GM12878 (cell line): ENCODE measurements around the gene DQX1. TPM values are rescaled to one million over a fixed set of nuclear protein-coding genes. Genes with fewer than 3 reads are reported as not detected.

ENCODE experiments used
- ATAC-seq: fragments of 200-7000 bp; cut with Tn5 transposase; 3 replicates; pipeline ENCODE4 v1.9.1; 2020; ENCODE audit warnings: mild to moderate bottlenecking, moderate library complexity
- BruUV-seq: library from RNA; stranded (reverse); fragments of 400-500 nt; replicated peaks from 2 replicates; lab custom pipeline; 2021; lab: Mats Ljungman, UMichigan
- CTCF ChIA-PET: fragments of 300-600 bp; sonication (Branson Sonifier 250); formaldehyde crosslinking; extraction: SDS; loops from one replicate; lab custom pipeline; 2021; ENCODE audit warnings: inconsistent platforms; lab: Yijun Ruan, JAX
- POLR2A ChIA-PET: fragments of 350-600 bp; formaldehyde crosslinking; extraction: SDS; loops from one replicate; lab custom pipeline; 2021; ENCODE audit warnings: inconsistent platforms; lab: Charles Lee
- RAD21 ChIA-PET: fragments of 300-600 bp; sonication (Branson Sonifier 250); formaldehyde crosslinking; loops from one replicate; lab custom pipeline; 2023; ENCODE audit warnings: antibody characterized with exemption; ENCODE audit not compliant: unreplicated experiment; lab: Charles Lee
- SMC1A ChIA-PET: fragments of 300-600 bp; sonication (Branson Sonifier 250); formaldehyde crosslinking; loops from one replicate; lab custom pipeline; 2023; ENCODE audit not compliant: unreplicated experiment, uncharacterized antibody; lab: Charles Lee
- DNase-seq: peaks from one replicate; pipeline ENCODE4 v3.0.0-alpha.2; 2011; ENCODE audit warnings: low read depth, low spot score
- FAIRE-seq: peaks from 3 replicates; lab custom pipeline; 2011; peaks lifted over from hg19 to GRCh38; lab: Jason Lieb, UNC
- H2AFZ ChIP-seq: 2 replicates; pipeline ENCODE4 v1.6.0; 2011; ENCODE audit warnings: low read depth, low read length, control low read depth; ENCODE audit not compliant: control insufficient read depth
- H3K27ac ChIP-seq: 2 replicates; pipeline ENCODE4 v1.5.1; 2011; ENCODE audit warnings: control low read depth; ENCODE audit not compliant: control insufficient read depth, insufficient read depth
- H3K27me3 ChIP-seq, 2 experiments: replicated peaks in 1 of 2; 2 replicates each; pipeline versions ENCODE4 v1.6.0 to v1.6.1; 2011; ENCODE audit warnings: low read length in 1 of 2; ENCODE audit not compliant: control insufficient read depth in 2 of 2, insufficient read depth in 2 of 2
- H3K36me3 ChIP-seq, 2 experiments: 2 replicates each; pipeline ENCODE4 v1.5.1; 2011; ENCODE audit warnings: low read length in 1 of 2; ENCODE audit not compliant: control insufficient read depth in 2 of 2, insufficient read depth in 2 of 2
- H3K4me1 ChIP-seq: 2 replicates; pipeline ENCODE4 v1.6.1; 2011; ENCODE audit warnings: mild to moderate bottlenecking, low read length, moderate library complexity, mixed read lengths; ENCODE audit not compliant: control insufficient read depth, insufficient read depth
- H3K4me2 ChIP-seq: 2 replicates; pipeline ENCODE4 v1.6.0; 2011; ENCODE audit warnings: control low read depth; ENCODE audit not compliant: control insufficient read depth, insufficient read depth
- H3K4me3 ChIP-seq: fragments of 200-600 bp; sonication (generic); 2 replicates; pipeline ENCODE4 v1.5.1; 2016
- H3K79me2 ChIP-seq: 2 replicates; pipeline ENCODE4 v1.6.0; 2011; ENCODE audit warnings: low read length; ENCODE audit not compliant: control insufficient read depth, insufficient read depth
- H3K9ac ChIP-seq: 2 replicates; pipeline ENCODE4 v1.8.0; 2011; ENCODE audit warnings: low read length, control low read depth, mixed read lengths; ENCODE audit not compliant: control insufficient read depth, insufficient read depth
- H3K9me3 ChIP-seq: replicated peaks from 3 replicates; pipeline ENCODE4 v1.5.1; 2011; ENCODE audit warnings: mild to moderate bottlenecking, low read length; ENCODE audit not compliant: control insufficient read depth, insufficient read depth
- H4K20me1 ChIP-seq: 2 replicates; pipeline ENCODE4 v1.6.0; 2011; ENCODE audit not compliant: control insufficient read depth, insufficient read depth
- EED ChIP-seq: sonication (generic); IDR thresholded peaks from 2 replicates; pipeline ENCODE4 v1.6.1; 2016; ENCODE audit warnings: antibody characterized with exemption, low read depth
- EGR1 ChIP-seq, 2 experiments: IDR thresholded peaks; 1 replicate in 1 of 2; 2 replicates in 1 of 2; pipeline ENCODE4 v1.6.1; 2011 to 2012; ENCODE audit warnings: low read depth in 2 of 2, low read length in 2 of 2, borderline replicate concordance in 1 of 2, mild to moderate bottlenecking in 1 of 2, moderate library complexity in 1 of 2
- MEF2B ChIP-seq: fragments of 450-650 bp; IDR thresholded peaks from 2 replicates; pipeline ENCODE4 v1.6.1; 2018; ENCODE audit warnings: mild to moderate bottlenecking, moderate library complexity; ENCODE audit not compliant: partially characterized antibody, poor library complexity, severe bottlenecking
- NFYA ChIP-seq: IDR thresholded peaks from 2 replicates; pipeline ENCODE4 v1.6.1; 2011; ENCODE audit warnings: low read depth, mild to moderate bottlenecking, low read length, improper control_type of control experiment, borderline replicate concordance
- POLR2AphosphoS2 ChIP-seq: IDR thresholded peaks from 2 replicates; pipeline ENCODE4 v1.6.1; 2011; ENCODE audit warnings: low read depth, mild to moderate bottlenecking, low read length, improper control_type of control experiment, moderate library complexity
- RB1 ChIP-seq: fragments of 450-650 bp; formaldehyde crosslinking; IDR thresholded peaks from 2 replicates; pipeline ENCODE4 v1.6.1; 2017; ENCODE audit warnings: mild to moderate bottlenecking, borderline replicate concordance
- SIX5 ChIP-seq: IDR thresholded peaks from 2 replicates; pipeline ENCODE4 v1.6.1; 2011; ENCODE audit warnings: mild to moderate bottlenecking, low read depth, low read length, moderate library complexity; ENCODE audit not compliant: severe bottlenecking
- SMC3 ChIP-seq: IDR thresholded peaks from 2 replicates; pipeline ENCODE4 v1.6.1; 2011; ENCODE audit warnings: low read length, improper control_type of control experiment, borderline replicate concordance
- ZNF217 ChIP-seq: fragments of 450-650 bp; IDR thresholded peaks from 2 replicates; pipeline ENCODE4 v1.6.1; 2017; ENCODE audit warnings: antibody characterized with exemption, mild to moderate bottlenecking
- WGBS: methylation state at CpG from one replicate; pipeline ENCODE4 v1.1.6; 2016; ENCODE audit warnings: low lambda C conversion rate; ENCODE audit not compliant: insufficient replicate concordance, insufficient coverage; ENCODE audit errors: missing lambda C conversion rate; 5-methylcytosine and 5-hydroxymethylcytosine counted together
- in situ Hi-C: fragments of 300-500 bp; cut with MboI; formaldehyde crosslinking; loops from 9 replicates; pipeline ENCODE4 v1.14.3; 2018; ENCODE audit warnings: mixed read lengths
- intact Hi-C: fragments of 100-400 bp; cut with micrococcal nuclease; formaldehyde crosslinking; loops from one replicate; pipeline ENCODE4 v1.14.2; 2022; ENCODE audit not compliant: unreplicated experiment
- polyA plus RNA-seq, 11 experiments: library from polyadenylated mRNA; depleted of rRNA in 4 of 11; unstranded in 6 of 11; stranded (reverse) in 5 of 11; fragments of >200 nt; fragmentation: Nextera tagmentation in 4 of 11; fragmentation: Illumina TruSeq in 1 of 11; extraction: Ambion mirVana in 4 of 11; extraction: Trizol in 1 of 11; gene quantifications; 1 replicate in 1 of 11; 2 replicates in 10 of 11; pipeline versions ENCODE4 v1.2.1 to v1.2.3, GENCODE V29; 2011 to 2016; ENCODE audit warnings: inconsistent platforms in 2 of 11, missing spikeins in 2 of 11, low read depth in 1 of 11
- total RNA-seq, 4 experiments: library from RNA; depleted of rRNA in 3 of 4; stranded (reverse); fragments of >200 nt in 3 of 4; fragmentation: Illumina TruSeq in 1 of 4; extraction: Trizol in 1 of 4; gene quantifications; 2 replicates each; pipeline versions ENCODE4 v1.2.1 to v1.2.3, GENCODE V29; 2013 to 2021
- TF ChIP-seq, protein P1 (sequence below): IDR thresholded peaks from 2 replicates; pipeline ENCODE4 v1.6.1; 2011; ENCODE audit warnings: mild to moderate bottlenecking, low read depth, low read length, moderate library complexity; ENCODE audit not compliant: insufficient replicate concordance
- TF ChIP-seq, protein P2 (sequence below), 3 experiments: IDR thresholded peaks in 2 of 3; conservative IDR thresholded peaks in 1 of 3; 2 replicates each; pipeline ENCODE4 v1.5.1; 2011; ENCODE audit warnings: low read depth in 3 of 3, low read length in 3 of 3, mild to moderate bottlenecking in 3 of 3, control low read depth in 2 of 3, moderate library complexity in 2 of 3, inconsistent platforms in 1 of 3, mixed read lengths in 1 of 3; ENCODE audit not compliant: control insufficient read depth in 2 of 3, insufficient read depth in 1 of 3; ENCODE audit errors: extremely low read depth in 1 of 3
- TF ChIP-seq, protein P3 (sequence below): fragments of 150-350 bp; IDR thresholded peaks from 2 replicates; pipeline ENCODE4 v1.6.1; 2016; ENCODE audit warnings: low read depth, low read length
- TF ChIP-seq, protein P4 (sequence below): fragments of 450-650 bp; IDR thresholded peaks from 2 replicates; pipeline ENCODE4 v1.6.1; 2017; ENCODE audit warnings: antibody characterized with exemption, mild to moderate bottlenecking, moderate library complexity

DQX1 gene
- total and polyA plus RNA-seq, 10 of the 15 experiments (the other 5 are each of a cell fraction or from before 2014, with no cell fraction given), result 0.34 to 2.1 (median 0.86) TPM

DNA sequence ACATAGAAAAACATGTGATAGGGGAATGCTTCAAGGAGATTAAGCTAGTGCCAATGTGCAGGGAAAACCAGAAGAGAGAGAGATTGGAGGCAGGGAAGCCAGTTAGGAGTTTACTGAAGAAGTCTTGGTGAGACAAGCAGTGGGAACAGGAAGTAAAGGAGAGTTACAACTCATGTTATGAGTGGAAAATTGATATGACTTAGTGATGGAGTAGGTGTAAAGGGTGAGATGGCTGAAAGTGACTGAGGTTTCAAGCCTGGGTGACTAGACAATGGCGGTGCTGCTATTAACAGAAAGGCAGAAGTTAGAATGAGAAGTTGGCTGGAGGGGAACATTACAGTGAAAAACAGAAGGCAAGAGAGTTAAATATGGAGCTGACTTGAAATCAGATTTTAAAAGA, 45.0 kb upstream of the DQX1 start:
- BruUV-seq, result no TSS peak
- Histone ChIP-seq H3K4me3 (no peak overlapping the region), H3K4me2 (peak overlapping the region; percentile 56), H2AFZ (peak overlapping the region; percentile 67), H3K36me3 (no peaks in the 10 kb centered on the region), H3K27me3 (no peaks in the 10 kb centered on the region), H3K9ac (peak overlapping the region; percentile 27), H4K20me1 (no peaks in the 10 kb centered on the region), H3K27ac (peak overlapping the region; percentile 83), H3K4me1 (peaks cover 77% of the 10 kb centered on the region), H3K9me3 (no peaks in the 10 kb centered on the region), H3K79me2 (no peaks in the 10 kb centered on the region)
- WGBS, result 7% methylated on average over 1 of the region's 1 CpG
- ChIA-PET RAD21 (interaction anchor here (0.8 to 10.3 kb wide), 10 partner anchors 9 to 131 kb away, joined by 3 to 152 read pairs (median 4); partner anchors contain the start of genes AUP1, HTRA2, LOXL3 and WBP1), CTCF (interaction anchor here (0.8 to 17.4 kb wide), 11 partner anchors 13 to 67 kb away, joined by 3 to 281 read pairs (median 5); partner anchors contain the start of genes AUP1 and HTRA2), SMC1A (interaction anchor here (1.0 to 16.6 kb wide), 9 partner anchors 9 to 131 kb away, joined by 3 to 371 read pairs (median 13); partner anchors contain the start of genes DOK1 and LOXL3), POLR2A (interaction anchor here (0.7 to 25.0 kb wide), 8 partner anchors 9 to 113 kb away, joined by 3 to 441 read pairs (median 6); partner anchors contain the start of genes DOK1, LOXL3 and WBP1)
- intact Hi-C loops (loop anchor here (2.0 kb wide), 1 partner anchor 16 kb away; the partner anchor contains the start of gene DOK1), in situ Hi-C loops (no loop called here)
- DNase-seq (peak; percentile 84), ATAC-seq (peak; percentile 86), FAIRE-seq (peak; percentile 90)
- TF ChIP-seq NFYA, result no peak
- TF ChIP-seq SIX5, result no peak
- TF ChIP-seq, protein P1, sequence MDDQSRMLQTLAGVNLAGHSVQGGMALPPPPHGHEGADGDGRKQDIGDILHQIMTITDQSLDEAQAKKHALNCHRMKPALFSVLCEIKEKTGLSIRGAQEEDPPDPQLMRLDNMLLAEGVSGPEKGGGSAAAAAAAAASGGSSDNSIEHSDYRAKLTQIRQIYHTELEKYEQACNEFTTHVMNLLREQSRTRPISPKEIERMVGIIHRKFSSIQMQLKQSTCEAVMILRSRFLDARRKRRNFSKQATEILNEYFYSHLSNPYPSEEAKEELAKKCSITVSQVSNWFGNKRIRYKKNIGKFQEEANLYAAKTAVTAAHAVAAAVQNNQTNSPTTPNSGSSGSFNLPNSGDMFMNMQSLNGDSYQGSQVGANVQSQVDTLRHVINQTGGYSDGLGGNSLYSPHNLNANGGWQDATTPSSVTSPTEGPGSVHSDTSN, result peak; percentile 50
- TF ChIP-seq, protein P2, sequence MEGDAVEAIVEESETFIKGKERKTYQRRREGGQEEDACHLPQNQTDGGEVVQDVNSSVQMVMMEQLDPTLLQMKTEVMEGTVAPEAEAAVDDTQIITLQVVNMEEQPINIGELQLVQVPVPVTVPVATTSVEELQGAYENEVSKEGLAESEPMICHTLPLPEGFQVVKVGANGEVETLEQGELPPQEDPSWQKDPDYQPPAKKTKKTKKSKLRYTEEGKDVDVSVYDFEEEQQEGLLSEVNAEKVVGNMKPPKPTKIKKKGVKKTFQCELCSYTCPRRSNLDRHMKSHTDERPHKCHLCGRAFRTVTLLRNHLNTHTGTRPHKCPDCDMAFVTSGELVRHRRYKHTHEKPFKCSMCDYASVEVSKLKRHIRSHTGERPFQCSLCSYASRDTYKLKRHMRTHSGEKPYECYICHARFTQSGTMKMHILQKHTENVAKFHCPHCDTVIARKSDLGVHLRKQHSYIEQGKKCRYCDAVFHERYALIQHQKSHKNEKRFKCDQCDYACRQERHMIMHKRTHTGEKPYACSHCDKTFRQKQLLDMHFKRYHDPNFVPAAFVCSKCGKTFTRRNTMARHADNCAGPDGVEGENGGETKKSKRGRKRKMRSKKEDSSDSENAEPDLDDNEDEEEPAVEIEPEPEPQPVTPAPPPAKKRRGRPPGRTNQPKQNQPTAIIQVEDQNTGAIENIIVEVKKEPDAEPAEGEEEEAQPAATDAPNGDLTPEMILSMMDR (IDR thresholded peaks at IDR 0.05 in 2 of 3, conservative IDR thresholded peaks at IDR 0.05 in 1 of 3; ENCODE audit: control insufficient read depth in 2 of 3, extremely low read depth in 1 of 3, insufficient read depth in 1 of 3, low read depth in 3 of 3, low read length in 3 of 3), result no peak
- TF ChIP-seq SMC3, result no peak
- TF ChIP-seq POLR2AphosphoS2, result no peak
- TF ChIP-seq MEF2B, result peak; percentile 80
- TF ChIP-seq, protein P3, sequence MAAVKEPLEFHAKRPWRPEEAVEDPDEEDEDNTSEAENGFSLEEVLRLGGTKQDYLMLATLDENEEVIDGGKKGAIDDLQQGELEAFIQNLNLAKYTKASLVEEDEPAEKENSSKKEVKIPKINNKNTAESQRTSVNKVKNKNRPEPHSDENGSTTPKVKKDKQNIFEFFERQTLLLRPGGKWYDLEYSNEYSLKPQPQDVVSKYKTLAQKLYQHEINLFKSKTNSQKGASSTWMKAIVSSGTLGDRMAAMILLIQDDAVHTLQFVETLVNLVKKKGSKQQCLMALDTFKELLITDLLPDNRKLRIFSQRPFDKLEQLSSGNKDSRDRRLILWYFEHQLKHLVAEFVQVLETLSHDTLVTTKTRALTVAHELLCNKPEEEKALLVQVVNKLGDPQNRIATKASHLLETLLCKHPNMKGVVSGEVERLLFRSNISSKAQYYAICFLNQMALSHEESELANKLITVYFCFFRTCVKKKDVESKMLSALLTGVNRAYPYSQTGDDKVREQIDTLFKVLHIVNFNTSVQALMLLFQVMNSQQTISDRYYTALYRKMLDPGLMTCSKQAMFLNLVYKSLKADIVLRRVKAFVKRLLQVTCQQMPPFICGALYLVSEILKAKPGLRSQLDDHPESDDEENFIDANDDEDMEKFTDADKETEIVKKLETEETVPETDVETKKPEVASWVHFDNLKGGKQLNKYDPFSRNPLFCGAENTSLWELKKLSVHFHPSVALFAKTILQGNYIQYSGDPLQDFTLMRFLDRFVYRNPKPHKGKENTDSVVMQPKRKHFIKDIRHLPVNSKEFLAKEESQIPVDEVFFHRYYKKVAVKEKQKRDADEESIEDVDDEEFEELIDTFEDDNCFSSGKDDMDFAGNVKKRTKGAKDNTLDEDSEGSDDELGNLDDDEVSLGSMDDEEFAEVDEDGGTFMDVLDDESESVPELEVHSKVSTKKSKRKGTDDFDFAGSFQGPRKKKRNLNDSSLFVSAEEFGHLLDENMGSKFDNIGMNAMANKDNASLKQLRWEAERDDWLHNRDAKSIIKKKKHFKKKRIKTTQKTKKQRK, result no peak
- TF ChIP-seq, protein P4, sequence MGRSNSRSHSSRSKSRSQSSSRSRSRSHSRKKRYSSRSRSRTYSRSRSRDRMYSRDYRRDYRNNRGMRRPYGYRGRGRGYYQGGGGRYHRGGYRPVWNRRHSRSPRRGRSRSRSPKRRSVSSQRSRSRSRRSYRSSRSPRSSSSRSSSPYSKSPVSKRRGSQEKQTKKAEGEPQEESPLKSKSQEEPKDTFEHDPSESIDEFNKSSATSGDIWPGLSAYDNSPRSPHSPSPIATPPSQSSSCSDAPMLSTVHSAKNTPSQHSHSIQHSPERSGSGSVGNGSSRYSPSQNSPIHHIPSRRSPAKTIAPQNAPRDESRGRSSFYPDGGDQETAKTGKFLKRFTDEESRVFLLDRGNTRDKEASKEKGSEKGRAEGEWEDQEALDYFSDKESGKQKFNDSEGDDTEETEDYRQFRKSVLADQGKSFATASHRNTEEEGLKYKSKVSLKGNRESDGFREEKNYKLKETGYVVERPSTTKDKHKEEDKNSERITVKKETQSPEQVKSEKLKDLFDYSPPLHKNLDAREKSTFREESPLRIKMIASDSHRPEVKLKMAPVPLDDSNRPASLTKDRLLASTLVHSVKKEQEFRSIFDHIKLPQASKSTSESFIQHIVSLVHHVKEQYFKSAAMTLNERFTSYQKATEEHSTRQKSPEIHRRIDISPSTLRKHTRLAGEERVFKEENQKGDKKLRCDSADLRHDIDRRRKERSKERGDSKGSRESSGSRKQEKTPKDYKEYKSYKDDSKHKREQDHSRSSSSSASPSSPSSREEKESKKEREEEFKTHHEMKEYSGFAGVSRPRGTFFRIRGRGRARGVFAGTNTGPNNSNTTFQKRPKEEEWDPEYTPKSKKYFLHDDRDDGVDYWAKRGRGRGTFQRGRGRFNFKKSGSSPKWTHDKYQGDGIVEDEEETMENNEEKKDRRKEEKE, result no peak
- TF ChIP-seq EGR1 (IDR thresholded peaks at IDR 0.05; ENCODE audit: borderline replicate concordance in 1 of 2, low read depth in 2 of 2, low read length in 2 of 2), result no peak
- no peak for TF ChIP-seq ZNF217
- no peak for TF ChIP-seq RB1
- TF ChIP-seq EED, result peak; percentile 96
